ENCODE data around the gene KDM4B.
A peak's percentile ranks its signal among the peaks of the same experiment; 100 is the strongest.

KDM4B gene

GRCh38 chr19:5126498-5127223, 157.7 kb downstream of the KDM4B start:
- no peak for DNase-seq

GRCh38 chr19:5127717-5128116, 158.8 kb downstream of the KDM4B start:
- DNase-seq, result no peak

DNA sequence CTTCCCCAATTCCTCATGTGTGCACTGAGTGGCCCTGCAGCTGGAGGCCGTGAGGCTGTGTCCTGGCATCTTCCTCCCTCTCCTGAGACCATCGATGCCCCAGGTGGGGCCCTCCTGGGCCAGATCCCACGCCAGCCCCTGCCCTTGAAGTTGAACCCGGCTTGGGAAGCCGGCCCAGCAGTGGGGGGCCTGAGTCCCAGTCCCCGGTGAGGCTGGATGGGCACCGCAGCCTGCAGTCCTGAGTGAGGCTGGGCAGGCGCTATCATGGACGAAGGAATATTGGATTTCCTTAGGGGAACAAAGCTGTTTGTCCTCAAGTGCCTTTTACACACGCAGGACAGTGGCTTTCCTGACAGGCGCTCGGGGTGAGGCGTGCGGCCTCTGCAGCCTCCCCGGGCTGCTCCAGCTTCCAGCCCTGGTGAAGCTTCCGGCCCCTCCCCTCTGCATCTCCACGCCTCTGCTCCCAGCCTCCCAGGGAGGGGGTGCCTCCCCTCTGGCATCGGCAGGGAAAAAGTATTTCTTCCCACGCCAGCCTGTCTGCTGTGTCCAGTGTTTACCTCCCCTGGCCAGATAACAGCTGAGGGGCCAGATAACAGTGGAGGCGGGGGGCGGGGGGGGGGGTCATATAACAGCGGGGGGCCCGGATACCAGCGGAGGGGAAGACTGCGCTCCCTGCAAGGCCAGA, 159.5 kb downstream of the KDM4B start:
- no peak for DNase-seq

- no peak for DNase-seq
Observed at GRCh38 chr19:5128936-5129389, 160.1 kb downstream of the KDM4B start.

- no peak for DNase-seq
Observed at GRCh38 chr19:5129691-5130090, 160.8 kb downstream of the KDM4B start.

DNA sequence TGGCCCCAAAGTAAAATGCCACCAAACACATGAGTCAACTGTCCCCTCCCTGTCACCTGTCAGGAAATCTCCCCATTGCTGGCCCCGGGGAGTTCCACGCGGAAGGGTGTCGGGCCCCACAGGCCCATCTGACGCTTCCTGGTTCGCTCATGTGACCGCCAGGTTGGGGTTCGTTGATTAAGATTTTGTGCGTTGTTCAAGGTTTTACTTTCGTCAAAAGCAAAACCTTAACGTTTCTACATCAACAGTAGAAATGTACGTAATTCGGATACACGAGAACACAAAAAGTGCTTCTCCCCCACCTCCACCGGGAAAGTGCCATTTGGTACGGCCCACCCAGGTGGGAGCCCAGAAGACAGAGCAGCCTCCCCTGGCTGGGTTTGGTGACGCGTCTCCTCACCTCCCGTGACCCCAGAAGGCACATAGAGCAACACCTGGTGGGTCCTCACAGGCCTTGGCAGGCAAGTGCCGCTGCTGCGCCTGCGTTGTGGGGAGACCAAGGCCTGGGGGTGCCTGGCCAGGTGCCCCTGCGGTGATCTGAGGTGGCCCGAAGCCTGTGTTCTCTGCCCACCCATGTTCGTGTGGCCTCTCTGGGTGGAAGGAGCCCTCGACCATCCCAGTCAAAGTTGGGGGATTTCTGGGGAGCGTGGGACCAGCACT, 161.6 kb downstream of the KDM4B start:
- peak; percentile 55 for DNase-seq

DNA sequence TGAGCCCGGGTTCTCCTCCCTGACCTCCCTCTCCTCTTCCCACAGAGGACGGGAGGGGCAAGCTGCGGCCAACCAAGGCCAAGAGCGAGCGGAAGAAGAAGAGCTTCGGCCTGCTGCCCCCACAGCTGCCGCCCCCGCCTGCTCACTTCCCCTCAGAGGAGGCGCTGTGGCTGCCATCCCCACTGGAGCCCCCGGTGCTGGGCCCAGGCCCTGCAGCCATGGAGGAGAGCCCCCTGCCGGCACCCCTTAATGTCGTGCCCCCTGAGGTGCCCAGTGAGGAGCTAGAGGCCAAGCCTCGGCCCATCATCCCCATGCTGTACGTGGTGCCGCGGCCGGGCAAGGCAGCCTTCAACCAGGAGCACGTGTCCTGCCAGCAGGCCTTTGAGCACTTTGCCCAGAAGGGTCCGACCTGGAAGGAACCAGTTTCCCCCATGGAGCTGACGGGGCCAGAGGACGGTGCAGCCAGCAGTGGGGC, 162.2 kb downstream of the KDM4B start:
- no peak for DNase-seq

GRCh38 chr19:5131506-5132205, 162.7 kb downstream of the KDM4B start:
- DNase-seq, result no peak

- no peak for DNase-seq
Observed at GRCh38 chr19:5132206-5132560, 163.3 kb downstream of the KDM4B start.

DNA sequence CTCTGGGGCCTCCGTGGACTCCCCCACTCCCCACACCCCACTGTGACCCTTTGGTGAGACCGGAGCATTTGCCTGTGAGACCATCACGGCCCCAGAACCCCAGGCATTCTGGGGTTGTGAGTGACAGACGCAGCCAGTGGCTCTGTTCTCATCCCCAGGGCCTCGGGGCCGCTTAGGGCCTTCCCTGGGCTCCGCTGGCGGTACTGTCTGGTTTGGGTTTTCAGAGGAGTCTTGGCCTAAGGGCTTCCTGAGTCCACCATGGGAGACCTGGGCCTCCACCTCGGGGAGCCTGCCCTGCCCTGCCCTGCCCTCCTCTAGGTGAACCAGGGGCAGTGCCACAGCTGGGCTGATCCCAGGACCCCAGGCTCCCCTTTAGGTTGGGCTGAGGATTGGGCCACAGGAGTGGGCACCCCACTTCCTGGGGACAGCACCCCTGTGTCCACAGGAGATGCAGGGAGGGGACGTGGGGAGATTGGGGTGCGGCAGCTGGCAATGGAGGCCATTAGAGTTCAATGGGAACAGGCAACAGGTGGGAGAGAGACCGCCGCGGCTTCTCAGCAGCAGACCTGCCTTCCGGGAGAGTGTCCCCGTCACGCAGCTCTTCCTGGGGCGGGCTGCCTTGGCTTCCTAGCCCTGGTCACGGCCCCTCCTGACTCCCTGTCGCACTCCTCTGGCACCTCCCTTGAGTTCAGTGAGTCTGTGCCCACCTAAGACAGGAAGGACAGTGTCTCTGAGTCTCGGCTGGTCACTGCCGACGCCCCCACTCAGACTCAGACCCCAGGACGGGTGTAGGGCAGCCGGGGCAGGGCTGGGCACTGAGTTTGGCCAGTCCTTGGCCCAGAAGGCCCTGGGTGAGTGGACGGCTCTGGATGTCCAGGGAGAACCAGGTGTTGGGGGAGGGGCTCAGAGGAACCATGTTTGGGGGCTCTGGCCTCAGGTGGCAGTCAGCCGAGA, 164.1 kb downstream of the KDM4B start:
- no peak for DNase-seq

DNA sequence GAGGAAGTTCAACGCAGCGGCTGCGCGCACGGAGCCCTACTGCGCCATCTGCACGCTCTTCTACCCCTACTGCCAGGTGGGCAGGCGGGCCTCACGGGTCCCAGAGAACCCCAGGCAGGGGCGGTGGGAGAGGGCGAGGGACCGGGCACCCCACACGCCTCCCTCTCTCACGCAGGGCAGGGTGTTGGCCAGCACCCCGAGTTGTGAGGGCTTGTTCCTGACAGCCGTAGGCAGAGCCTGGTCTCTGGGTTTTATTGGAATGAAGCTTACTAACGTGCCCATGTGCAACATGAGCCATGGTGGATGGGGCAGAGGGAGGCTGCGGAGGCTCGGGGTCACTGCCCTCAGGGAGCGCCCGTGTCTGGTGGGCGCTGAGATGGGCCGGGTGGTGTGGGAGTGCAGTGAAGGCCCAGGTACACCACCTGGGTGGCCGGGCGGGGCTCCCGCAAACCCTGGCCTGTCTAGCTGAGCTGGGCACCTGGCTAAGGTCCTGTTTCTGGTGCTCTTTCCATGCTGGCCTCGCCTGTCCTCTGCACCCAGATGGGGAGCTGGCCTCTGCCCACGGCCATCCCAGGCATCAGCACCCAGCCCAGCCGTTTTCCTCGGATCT, 165.2 kb downstream of the KDM4B start:
- DNase-seq, result no peak

GRCh38 chr19:5134691-5135090, 165.8 kb downstream of the KDM4B start:
- DNase-seq, result no peak

GRCh38 chr19:5136073-5136855, 167.4 kb downstream of the KDM4B start:
- DNase-seq, result no peak

GRCh38 chr19:5137114-5137513, 168.2 kb downstream of the KDM4B start:
- DNase-seq, result no peak

GRCh38 chr19:5137571-5138124, 168.7 kb downstream of the KDM4B start:
- DNase-seq, result no peak

DNA sequence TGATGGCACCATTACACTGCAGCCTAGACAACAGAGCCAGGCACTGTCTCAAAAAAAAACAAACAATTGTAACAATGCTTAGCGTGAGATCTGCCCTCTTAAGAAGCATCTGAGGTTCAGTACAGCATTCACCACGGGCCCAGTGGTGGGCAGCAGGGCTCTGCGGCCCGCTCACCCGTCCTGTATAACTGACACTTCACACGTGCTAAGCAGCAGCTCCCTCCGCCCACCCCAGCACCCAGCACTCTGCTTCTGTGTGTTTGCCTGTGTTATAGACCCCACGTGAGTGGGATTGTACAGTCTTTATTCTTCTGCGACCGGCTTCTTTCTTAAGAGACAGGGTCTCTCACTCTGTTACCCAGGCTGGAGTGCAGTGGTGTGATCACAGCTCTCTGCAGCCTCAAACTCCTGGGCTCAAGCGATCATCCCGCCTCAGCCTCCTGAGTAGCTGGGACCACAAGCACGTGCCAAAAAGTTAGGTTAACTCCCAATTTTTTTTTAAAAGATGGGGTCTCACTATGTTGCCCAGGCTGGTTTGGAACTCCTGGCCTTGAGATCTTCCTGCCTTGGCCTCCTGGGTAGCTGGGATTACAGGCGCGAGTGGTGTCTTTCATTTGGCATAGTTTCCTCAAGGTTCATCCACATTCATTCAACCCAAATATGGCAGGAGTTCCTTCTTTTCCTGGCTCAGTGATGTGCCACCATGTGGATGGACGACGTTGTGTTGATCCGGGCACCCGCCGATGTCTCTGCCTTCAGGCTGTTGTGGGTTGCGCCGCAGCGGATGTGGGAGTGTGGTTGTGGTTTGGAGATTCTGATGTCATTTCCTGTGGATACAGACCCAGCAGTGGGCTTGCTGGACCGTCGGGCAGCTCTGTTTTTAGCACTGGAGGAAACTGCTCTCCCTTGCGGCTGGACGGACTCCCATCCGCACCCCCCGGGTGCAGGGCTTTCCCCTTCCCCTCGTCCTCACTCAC, 170.0 kb downstream of the KDM4B start:
- peak; percentile 88 for DNase-seq

DNA sequence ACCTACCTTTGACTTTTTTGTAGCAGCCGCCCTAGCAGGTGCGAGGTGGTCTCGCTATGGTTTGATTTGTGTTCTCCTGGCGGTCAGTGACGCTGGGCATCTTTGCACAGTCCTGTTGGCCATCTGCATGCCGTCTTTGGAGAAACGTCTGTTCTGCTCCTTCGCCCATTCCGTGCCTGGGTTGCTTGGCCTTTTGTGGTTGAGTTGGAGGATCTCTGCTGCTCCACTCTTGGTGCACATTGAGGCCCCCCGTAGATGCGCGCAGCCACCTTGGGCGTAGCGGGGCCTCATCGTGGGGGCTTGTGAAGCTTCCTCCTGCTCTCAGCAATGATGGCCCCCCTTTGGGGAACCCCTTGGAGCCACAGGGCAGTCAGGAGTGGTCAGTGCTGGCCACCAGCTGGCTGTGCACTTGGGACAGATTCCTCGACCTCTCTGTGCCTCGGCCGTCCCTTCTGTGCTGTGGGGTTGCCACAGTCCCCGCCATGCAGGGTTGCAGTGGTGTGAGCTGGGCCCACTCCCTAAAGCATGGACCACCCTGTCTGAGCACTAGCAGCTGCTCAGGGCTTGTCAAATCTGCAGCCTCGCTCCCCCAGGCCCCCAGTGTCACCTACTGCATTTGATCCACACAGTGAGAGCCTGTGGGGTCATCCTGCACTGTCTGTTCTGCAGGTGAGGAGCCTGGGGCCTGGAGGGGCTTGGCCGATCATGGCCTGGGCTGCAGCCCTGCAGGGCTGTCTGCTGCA, 170.8 kb downstream of the KDM4B start:
- no peak for DNase-seq

- no peak for DNase-seq
Observed at GRCh38 chr19:5141129-5141849, 172.4 kb downstream of the KDM4B start.

All from activated CD4-positive, CD25-positive, alpha-beta regulatory T cell treated with anti-CD3 and anti-CD28 coated beads, Interleukin-2, amount 50 U/mL, for 72 hours (primary cell).